ENCODE data around the gene CHFR. TPM values are rescaled to one million over a fixed set of nuclear protein-coding genes. Genes with fewer than 3 reads are reported as not detected.
"Not testable (repeated sequence)": the region's sequence is repeated elsewhere in the genome, so short reads cannot be mapped to it uniquely, and the experiment has no call there.

Gene CHFR
- polyA plus RNA-seq, 12 donors = 14.0 to 31.7 (median 20.6) TPM; not detected in 1

DNA sequence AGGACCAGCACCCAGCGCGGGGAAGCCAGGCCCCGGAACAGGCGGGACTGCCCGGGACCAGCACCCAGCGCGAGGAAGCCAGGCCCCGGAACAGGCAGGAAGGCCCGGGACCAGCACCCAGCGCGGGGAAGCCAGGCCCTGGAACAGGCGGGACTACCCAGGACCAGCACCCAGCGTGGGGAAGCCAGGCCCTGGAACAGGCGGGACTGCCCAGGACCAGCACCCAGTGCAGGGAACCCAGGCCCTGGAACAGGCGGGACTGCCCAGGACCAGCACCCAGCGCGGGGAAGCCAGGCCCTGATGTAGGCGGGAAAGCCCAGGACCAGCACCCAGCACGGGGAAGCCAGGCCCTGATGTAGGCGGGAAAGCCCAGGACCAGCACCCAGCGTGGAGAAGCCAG, 12.8 kb downstream of the CHFR start:
- DNase-seq = not testable (repeated sequence)

- DNase-seq = no peak
These were observed 13.2 kb downstream of the CHFR start for GRCh38 chr12:132874175-132874574.

DNA sequence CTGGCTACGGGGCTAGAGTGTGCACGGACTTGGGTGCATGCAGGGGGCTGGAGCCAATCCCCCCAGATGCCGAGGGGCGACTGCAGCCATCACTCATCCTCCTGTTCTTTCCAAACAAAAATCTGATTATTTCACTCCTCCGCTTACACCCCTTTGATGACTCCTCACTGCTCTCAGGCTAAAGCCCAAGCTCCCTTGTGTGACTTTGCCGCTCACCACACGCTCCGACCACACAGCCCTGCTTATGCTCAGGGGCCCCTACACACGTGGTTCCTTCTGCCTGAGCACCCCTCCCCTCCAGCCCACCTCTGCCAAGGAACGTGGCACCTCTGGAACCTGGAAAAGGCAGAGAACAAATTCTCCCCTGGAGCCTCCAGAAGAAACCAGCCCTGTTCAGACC, 13.7 kb downstream of the CHFR start:
- no peak for DNase-seq

DNA sequence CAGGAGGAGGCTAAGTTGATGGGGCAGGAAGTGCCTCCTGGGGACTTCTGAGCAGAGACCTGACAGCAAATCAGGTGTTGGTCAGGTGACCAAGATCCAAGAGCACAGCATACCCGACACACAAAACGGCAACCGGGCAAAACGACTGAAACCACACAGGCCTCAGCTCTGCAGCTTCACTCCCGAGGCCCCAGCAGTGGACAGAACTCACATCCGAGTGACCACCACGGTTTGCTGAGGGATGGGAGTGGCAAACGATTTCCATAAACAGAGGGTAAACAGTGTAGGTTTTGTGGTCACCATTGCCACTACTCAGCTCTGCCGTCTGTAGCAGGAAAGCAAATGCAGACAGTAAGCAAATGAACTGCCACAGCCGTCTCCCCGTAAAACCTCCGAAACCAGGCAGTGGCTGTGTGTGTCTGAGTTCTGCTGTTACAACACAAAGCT, 14.4 kb downstream of the CHFR start:
- DNase-seq = no peak

DNA sequence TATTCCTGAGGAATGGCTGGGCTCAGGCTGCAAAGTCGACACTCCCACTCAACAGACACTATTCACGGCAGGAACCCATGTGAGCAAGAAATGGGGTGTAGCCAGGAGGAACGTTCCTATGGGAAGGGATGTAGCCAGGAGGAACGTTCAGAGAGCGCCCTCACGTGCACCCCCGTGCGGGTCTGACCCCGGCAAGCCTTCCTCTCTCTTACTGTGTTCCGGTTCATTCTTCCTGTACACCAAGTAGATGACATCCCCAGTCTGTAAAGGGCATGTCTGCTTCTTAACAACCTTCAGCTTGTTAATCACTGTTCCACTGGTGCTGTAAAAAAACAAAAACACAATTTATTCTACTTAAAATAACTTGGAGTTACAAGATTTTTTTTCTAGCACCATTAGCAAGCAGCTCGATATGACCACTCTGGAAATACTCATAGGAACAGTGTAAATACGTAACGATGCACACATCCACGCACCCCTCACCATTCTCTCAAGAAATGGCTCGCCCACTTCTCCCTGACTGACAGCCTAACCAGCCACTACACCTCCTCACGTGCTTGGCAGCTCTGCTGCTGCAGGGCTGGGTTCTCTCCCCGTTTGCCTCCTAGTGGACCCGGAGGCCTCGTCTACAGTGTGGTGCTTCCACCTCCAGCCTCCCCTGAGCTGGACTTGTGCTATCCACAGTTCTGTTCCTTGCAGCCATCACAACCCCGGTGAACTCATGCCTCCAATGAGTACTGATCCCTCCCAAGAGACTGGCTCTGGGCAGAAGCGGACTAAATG, 15.1 kb downstream of the CHFR start:
- no peak for DNase-seq

DNA sequence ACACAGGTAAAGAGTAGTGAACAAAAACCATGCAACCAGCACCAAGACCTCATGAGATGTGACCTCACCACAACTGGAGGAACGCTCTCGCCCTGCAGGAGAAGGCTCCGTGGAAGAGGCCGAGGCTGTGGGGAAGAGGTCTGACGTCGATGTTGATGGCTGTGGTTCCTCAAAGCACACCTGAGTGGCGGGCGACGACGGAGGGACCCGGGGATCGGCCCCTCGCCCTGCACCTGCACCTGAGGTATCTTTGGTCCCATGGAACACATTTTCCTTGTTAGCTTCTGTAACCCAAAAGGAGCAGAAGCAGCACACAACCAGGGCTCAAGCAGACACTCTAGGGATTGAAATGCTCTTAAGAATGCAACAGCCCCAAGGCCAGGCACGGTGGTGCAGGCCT, 17.9 kb downstream of the CHFR start:
- DNase-seq = no peak

DNA sequence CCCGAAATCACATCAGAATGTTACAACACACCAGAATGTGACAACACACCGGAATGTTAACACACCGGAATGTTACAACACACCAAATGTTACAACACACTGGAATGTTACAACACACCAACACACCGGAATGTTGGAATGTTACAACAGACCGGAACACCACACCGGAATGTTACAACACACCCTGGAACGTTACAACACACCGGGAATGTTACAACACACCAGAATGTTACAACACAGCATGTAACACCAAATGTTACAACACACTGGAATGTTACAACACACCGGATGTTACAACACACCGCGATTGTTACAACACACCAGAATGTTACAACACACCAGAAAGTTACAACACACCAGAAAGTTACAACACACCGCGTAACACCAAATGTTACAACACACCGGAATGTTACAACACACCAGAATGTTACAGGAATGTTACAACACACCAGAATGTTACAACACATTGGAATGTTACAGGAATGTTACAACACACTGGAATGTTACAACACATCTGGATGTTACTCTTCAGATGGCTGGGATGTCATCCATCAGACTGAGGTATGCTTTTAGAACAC, 21.1 kb downstream of the CHFR start:
- DNase-seq = no peak

DNA sequence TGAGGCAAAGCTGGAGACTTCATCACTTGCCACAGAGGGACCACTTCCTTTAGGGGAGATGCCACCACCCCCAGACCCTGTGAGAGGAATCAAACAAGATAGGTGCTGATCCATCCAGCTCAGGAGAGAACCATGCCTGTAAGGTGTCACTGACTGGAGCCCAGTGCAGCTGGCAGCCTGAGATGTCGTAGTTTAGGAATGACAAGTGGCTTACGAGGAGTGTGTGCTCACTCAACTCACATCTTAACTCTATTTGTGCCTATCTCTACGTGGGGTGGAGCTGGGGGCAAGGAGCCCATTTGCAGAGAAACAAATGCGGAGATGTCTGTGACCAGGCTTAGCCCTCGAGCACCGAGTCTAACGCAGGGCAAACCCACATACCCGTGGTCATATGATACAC, 25.8 kb downstream of the CHFR start:
- no peak for DNase-seq

GRCh38 chr12:132858718-132859266, 28.6 kb downstream of the CHFR start:
- no peak for DNase-seq

GRCh38 chr12:132857019-132857418, 30.4 kb downstream of the CHFR start:
- DNase-seq = not testable (repeated sequence)

- no peak for DNase-seq
These were observed 30.8 kb downstream of the CHFR start for GRCh38 chr12:132856581-132856980.

DNA sequence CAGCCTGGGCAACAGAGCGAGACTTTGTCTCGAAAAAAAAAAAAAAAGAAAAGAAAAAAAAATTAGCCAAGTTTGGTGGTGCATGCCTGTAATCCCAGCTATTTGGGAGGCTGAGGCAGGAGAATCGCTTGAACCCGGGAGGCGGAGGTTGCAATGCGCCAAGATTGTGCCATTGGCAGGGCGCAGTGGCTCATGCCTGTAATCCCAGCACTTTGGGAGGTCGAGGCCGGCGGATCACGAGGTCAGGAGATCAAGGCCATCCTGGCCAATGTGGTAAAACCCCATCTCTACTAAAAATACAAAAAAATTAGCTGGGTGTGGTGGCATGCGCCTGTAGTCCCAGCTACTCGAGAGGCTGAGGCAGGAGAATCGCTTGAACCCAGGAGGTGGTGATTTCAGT, 32.2 kb downstream of the CHFR start:
- DNase-seq = not testable (repeated sequence)

DNA sequence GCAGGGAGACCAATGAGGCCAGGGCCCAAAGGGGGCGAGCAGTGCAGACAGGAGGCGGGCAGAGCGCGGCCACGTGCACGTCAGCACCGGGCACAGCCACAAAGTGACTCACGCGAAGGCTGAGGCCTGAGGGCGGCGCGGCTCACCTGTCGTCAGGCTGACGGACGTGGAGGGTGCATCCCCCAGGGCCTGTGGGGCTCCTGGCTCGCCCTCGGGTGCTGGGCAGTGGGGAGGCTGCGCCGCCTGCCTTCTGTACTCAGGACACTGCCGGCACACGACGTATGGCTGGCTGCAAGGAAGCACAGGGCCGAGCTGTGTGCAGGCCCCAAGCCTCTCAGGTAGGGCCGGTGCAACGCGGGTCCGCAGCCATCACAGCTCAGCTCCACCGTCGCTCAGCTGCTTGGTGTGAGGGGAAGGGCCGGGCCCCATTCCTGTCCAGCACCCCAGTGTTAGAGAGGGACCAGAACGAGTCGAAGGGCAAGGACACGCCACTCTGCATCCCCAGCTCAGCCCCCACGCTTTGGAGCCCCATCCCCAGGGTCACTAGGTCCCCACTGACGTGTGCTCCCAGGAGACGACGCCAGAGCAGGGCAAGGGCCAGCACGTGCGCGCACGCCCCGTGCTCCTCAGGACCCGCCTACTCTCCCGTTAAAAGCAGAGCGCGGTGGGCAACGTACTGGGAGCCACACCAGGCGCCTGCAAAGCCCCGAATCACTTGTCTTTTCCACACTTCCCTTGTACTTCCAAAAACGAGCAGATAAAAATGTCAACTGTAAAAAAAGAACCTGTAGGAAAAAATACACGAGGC, 33.9 kb downstream of the CHFR start:
- DNase-seq = no peak

DNA sequence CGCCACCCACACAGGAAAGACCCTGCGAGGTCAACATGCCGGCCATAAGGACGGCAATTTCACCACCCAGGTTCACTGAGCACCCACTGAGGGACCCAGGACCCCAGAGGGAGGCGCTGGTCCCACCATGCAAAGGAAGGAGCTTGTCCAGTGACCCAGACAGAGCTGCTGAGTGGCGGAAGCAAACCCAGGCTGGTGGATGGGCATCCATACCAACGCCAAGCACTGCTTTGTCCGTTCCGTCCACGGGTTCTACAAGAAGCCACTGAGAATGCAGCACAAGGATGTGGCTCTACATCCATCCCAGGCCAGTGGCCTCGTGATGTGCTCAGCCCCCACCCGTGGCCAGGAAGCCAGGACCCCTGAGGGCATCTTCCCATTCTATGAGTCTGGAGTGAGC, 34.9 kb downstream of the CHFR start:
- no peak for DNase-seq

GRCh38 chr12:132851465-132851864, 35.9 kb downstream of the CHFR start:
- no peak for DNase-seq

DNA sequence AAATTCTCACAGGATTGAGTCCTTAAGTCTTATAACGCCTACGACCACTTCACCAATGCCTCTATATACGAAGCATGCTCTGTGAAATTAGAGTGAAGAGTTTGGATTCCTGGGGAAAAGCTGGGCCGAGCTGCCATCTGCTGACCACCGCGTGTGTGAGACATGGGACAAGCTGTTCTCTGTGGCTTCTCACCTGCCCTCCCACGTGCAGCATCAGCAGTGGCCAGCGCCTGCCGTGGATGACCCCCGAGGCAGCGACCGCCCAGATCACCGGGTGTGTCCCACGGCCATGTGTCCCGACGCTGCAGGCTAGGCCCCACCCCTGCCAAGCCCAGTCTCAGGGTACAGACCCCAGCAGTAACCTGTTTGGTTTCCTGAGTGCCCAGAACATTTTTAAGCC, 37.1 kb downstream of the CHFR start:
- DNase-seq = no peak

DNA sequence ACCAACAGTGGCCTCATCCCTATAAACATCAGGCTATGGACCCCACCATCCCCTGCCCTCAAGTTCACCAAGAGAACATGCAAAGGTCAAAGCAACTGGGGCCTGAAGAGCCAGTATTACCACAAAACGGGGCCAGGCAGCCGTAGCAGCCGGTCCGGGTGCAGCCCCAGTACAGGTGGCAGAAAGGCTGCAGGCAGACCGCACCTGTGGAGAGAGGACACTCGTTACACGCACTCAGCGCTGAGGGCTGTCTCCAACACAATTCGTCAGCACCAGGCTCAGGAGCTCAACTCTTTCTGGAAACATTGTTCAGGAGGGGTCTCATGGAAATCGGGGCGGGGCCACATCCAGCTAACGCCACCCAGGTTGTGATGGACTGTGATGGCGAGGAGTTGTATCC, 38.9 kb downstream of the CHFR start:
- DNase-seq = no peak

- DNase-seq = no peak
These were observed 39.7 kb downstream of the CHFR start for GRCh38 chr12:132847363-132848356.

- DNase-seq = not testable (repeated sequence)
These were observed 42.7 kb downstream of the CHFR start for GRCh38 chr12:132844681-132845080.

DNA sequence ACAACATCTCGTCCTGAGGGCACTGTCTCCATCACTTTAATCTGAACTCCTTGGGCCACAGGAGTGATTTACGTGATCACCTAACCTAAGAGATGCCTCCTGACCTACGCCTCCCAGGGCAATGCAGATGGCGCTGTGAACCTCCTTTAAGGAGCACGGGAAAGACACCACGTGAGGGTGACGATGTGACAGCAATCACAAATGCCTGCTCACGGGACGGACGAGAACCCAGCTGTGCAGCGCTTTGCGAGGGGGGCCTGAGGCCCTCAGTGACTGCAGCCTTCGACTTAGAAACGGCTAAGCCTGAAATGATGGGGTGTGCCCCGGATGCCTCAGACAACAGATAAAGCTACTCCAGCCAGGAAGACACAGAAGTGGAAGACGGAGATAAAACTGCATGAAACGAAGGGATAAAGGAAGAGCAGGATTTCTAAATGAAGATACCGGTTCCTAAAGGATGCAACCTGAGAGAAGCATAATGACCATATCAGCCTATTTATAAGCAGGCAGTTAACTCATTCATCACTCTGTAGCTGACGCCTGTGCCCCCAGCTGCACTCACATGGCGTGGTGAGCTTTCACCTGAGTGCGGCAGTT, 44.9 kb downstream of the CHFR start:
- DNase-seq = no peak

DNA sequence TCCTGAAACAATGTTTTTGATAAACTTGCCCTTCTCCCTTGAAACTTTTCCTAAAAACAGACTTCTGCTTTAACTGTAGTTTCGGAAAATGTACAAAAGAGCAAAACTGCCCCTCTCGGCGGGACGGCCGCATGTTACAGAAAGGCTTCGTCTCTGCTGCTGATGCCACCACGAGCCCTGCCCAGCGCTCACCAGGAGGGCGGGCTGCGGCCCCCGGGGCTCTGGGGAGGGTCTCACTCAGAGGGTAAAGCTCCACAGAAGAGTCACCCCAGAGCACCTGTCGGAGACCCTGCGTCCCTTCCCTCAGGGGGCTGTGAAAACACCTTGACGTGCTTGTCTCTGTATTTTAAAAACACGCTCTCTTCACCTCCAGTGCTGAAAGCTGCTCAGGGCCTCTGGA, 46.3 kb downstream of the CHFR start:
- no peak for DNase-seq
